DOHH2 (cell line): ENCODE measurements around the gene PRKCSH.
A peak's percentile ranks its signal among the peaks of the same experiment; 100 is the strongest.

Source experiments
- H3F3A ChIP-seq: fragments of 200-600 bp; sonication (generic), shearing (Covaris generic); 2 replicates; pipeline ENCODE4 v1.6.0; 2016; ENCODE audit warnings: antibody characterized with exemption, mild to moderate bottlenecking; ENCODE audit not compliant: control insufficient read depth, insufficient read depth
- H3K27ac ChIP-seq: fragments of 200-600 bp; sonication (generic); 2 replicates; pipeline ENCODE4 v1.5.1; 2014; ENCODE audit warnings: low read depth, mild to moderate bottlenecking, low read length, moderate library complexity
- H3K27me3 ChIP-seq: fragments of 200-600 bp; sonication (generic); 2 replicates; pipeline ENCODE4 v1.6.1; 2014; ENCODE audit warnings: mild to moderate bottlenecking, low read length, mixed read lengths; ENCODE audit not compliant: control insufficient read depth
- H3K36me3 ChIP-seq: fragments of 200-600 bp; sonication (generic); 2 replicates; pipeline ENCODE4 v1.6.1; 2014; ENCODE audit warnings: mild to moderate bottlenecking, low read length, moderate library complexity, mixed read lengths; ENCODE audit not compliant: control insufficient read depth
- H3K4me1 ChIP-seq: fragments of 200-600 bp; sonication (generic); 2 replicates; pipeline ENCODE4 v1.6.1; 2014; ENCODE audit warnings: mild to moderate bottlenecking, low read length, mixed read lengths; ENCODE audit not compliant: control insufficient read depth
- H3K4me2 ChIP-seq: fragments of 200-600 bp; sonication (generic); 2 replicates; pipeline ENCODE4 v1.6.0; 2014; ENCODE audit warnings: mild to moderate bottlenecking, low read length, moderate library complexity
- H3K4me3 ChIP-seq: fragments of 200-600 bp; sonication (generic); 2 replicates; pipeline ENCODE4 v1.5.1; 2014; ENCODE audit warnings: mild to moderate bottlenecking, low read length, mixed read lengths
- H3K79me2 ChIP-seq: fragments of 200-600 bp; sonication (generic); 2 replicates; pipeline ENCODE4 v1.6.1; 2014; ENCODE audit warnings: mild to moderate bottlenecking, low read length, mixed read lengths; ENCODE audit not compliant: control insufficient read depth
- H3K9me2 ChIP-seq: fragments of 200-600 bp; sonication (generic); replicated peaks from 2 replicates; pipeline ENCODE4 v1.6.1; 2014; ENCODE audit warnings: mild to moderate bottlenecking, low read length, mixed read lengths; ENCODE audit not compliant: control insufficient read depth
- H3K9me3 ChIP-seq: fragments of 200-600 bp; sonication (generic); 2 replicates; pipeline ENCODE4 v1.6.1; 2014; ENCODE audit warnings: antibody characterized with exemption, low read length, mixed read lengths; ENCODE audit not compliant: control insufficient read depth, insufficient read depth
- H4K20me1 ChIP-seq: fragments of 200-600 bp; sonication (generic); 2 replicates; pipeline ENCODE4 v1.6.0; 2014; ENCODE audit warnings: low read depth, mild to moderate bottlenecking, antibody characterized with exemption, low read length, moderate library complexity; ENCODE audit not compliant: control insufficient read depth, insufficient read depth
- EZH2phosphoT487 ChIP-seq: fragments of 200-600 bp; sonication (generic); IDR thresholded peaks from 2 replicates; pipeline ENCODE4 v1.6.1; 2017; ENCODE audit warnings: borderline replicate concordance, mild to moderate bottlenecking, antibody characterized with exemption, low read length, moderate library complexity, mixed read lengths
- TF ChIP-seq, protein P1 (sequence below): fragments of 200-600 bp; sonication (generic); IDR thresholded peaks from one replicate; pipeline ENCODE4 v1.5.1; 2014; ENCODE audit warnings: antibody characterized with exemption, mild to moderate bottlenecking, low read depth, low read length; ENCODE audit not compliant: poor library complexity, severe bottlenecking

The PRKCSH gene, protein sequence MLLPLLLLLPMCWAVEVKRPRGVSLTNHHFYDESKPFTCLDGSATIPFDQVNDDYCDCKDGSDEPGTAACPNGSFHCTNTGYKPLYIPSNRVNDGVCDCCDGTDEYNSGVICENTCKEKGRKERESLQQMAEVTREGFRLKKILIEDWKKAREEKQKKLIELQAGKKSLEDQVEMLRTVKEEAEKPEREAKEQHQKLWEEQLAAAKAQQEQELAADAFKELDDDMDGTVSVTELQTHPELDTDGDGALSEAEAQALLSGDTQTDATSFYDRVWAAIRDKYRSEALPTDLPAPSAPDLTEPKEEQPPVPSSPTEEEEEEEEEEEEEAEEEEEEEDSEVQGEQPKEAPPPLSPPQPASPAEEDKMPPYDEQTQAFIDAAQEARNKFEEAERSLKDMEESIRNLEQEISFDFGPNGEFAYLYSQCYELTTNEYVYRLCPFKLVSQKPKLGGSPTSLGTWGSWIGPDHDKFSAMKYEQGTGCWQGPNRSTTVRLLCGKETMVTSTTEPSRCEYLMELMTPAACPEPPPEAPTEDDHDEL

DNA sequence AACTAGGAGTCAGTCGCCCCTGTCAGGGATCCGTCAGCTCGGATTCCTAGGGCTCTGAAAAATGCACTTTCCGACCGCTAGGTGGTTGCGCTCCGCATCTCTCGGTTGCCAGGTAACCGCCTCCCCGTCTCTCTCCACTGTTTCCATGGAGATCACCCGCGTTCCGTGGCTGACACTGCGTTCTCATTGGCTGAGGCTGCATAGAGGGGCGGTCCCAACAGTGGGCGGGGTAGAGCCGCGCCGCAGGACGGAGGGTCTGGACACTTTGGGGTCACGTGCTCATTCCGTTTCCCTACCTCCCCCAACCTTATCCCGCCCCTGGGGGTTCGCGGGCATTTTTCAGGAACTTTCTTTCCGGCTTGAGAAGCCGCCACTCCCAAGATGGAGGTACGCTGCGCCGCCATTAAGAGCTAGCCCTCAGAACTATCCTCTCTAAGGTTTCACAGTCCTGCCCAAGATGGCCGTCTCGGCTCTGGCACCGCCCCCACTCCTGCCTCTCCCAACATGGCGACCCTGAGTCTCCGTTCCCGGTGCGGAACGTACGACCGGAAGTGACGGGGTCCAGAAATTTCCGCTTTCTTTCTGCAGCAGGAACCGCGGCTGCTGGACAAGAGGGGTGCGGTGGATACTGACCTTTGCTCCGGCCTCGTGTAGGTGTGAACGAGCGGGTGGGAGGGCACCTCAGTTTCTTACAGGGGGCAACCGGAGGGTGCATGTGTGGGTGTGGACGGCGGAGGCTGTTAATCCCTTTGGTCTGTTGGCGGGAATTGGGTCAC lies at the start of gene PRKCSH, which contains the start of gene ODAD3:
TSS of gene PRKCSH (plus strand) at position 579 of the 776 bp plus-strand sequence. CDS start 483 bp downstream, outside the sequence.
TSS of gene ODAD3 (minus strand) at position 65 of the 776 bp plus-strand sequence. CDS start 105 bp downstream, outside the sequence.
- peaks cover 20% of the 10 kb centered on the region for H3K4me1 ChIP-seq
- no peaks in the 10 kb centered on the region for H4K20me1 ChIP-seq
- H3K27me3 ChIP-seq: no peaks in the 10 kb centered on the region
- H3K9me3 ChIP-seq: no peaks in the 10 kb centered on the region
- TF ChIP-seq, protein P1, sequence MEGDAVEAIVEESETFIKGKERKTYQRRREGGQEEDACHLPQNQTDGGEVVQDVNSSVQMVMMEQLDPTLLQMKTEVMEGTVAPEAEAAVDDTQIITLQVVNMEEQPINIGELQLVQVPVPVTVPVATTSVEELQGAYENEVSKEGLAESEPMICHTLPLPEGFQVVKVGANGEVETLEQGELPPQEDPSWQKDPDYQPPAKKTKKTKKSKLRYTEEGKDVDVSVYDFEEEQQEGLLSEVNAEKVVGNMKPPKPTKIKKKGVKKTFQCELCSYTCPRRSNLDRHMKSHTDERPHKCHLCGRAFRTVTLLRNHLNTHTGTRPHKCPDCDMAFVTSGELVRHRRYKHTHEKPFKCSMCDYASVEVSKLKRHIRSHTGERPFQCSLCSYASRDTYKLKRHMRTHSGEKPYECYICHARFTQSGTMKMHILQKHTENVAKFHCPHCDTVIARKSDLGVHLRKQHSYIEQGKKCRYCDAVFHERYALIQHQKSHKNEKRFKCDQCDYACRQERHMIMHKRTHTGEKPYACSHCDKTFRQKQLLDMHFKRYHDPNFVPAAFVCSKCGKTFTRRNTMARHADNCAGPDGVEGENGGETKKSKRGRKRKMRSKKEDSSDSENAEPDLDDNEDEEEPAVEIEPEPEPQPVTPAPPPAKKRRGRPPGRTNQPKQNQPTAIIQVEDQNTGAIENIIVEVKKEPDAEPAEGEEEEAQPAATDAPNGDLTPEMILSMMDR: peak; percentile 92
- no peak for TF ChIP-seq EZH2phosphoT487
- H3K36me3 ChIP-seq: peaks cover 37% of the 10 kb centered on the region
- peak within 1 kb of the TSS; percentile 93 for H3K4me3 ChIP-seq
- H3K79me2 ChIP-seq: peaks cover 22% of the 10 kb centered on the region
- peak within 1 kb of the TSS; percentile 25 for H3K27ac ChIP-seq
- H3K9me2 ChIP-seq: no peaks in the 10 kb centered on the region
- peak within 1 kb of the TSS; percentile 97 for H3K4me2 ChIP-seq
- no peaks in the 10 kb centered on the region for H3F3A ChIP-seq

DNA sequence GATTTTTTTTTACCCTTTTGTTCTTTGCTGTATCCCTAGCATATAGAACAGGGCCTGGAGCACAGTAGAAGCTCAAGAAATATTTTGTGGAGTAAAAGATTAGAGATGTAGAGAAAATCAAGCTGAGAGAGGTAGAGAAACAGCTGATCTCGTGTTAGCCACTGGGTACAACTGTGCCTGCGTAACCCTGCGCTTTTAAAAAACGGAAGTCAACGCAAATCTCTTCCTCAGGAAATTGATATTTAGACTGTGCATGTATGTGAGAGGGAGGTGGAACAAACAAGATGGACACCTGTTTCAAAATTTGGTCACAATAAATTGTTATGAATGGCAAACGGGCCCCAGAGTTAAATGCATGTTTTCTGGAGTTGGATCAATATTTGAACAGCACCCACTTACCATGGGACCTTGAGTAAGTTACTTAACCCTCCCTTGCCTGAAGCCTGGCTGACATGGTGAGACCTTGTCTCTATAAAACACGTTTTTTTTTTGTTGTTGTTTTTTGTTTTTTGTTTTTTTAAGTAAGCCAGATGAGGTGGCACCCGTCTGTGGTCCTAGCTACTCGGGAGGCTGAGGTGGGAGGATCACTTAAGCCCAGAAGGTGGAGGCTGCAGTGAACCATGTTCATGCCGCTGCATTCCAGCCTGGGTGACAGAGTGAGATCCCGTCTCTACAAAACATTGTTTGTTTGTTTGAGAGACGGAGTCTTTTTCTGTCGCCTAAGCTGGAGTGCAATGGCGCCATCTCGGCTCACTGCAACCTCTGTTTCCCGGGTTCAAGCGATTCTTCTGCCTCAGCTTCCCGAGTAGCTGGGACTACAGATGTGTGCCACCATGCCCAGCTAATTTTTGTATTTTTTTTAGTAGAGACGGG lies 48.0 kb upstream of the PRKCSH start:
- peak overlapping the region; percentile 74 for H3K4me2 ChIP-seq
- peaks cover 39% of the 10 kb centered on the region for H3K4me1 ChIP-seq
- peak overlapping the region; percentile 57 for H3K27ac ChIP-seq
- no peaks in the 10 kb centered on the region for H3K9me2 ChIP-seq
- H3F3A ChIP-seq: no peaks in the 10 kb centered on the region
- H3K27me3 ChIP-seq: peaks cover 6% of the 10 kb centered on the region; the same call in 1 of the 2 replicates
- no peaks in the 10 kb centered on the region for H3K36me3 ChIP-seq
- H3K79me2 ChIP-seq: no peaks in the 10 kb centered on the region
- H3K9me3 ChIP-seq: peaks cover 3% of the 10 kb centered on the region; the same call in 1 of the 2 replicates
- TF ChIP-seq EZH2phosphoT487: no peak
- TF ChIP-seq, protein P1: no peak
- H4K20me1 ChIP-seq: no peaks in the 10 kb centered on the region
- peak overlapping the region; percentile 61 for H3K4me3 ChIP-seq

DNA sequence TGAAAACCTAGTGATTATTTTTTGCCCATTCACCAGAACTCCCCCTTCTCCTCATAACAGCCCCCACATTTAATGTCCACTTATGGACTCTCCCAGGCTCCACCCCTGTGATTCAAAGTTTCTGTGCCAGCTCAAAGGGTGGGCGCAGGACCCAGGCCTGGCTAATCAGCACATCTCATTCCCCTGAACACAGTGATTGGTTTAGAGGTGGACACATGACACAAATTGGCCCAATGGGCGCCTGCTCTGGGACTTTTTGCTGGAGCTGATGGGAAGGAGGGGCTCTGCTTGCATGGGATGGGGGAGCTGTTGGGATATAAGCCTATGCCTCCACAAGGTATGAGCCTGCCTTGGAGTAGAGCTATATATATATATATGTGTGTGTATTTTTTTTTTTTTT lies 45.1 kb upstream of the PRKCSH start:
- no peaks in the 10 kb centered on the region for H4K20me1 ChIP-seq
- no peak overlapping the region for H3K4me2 ChIP-seq
- H3K36me3 ChIP-seq: no peaks in the 10 kb centered on the region
- H3K79me2 ChIP-seq: no peaks in the 10 kb centered on the region
- no peaks in the 10 kb centered on the region for H3K9me2 ChIP-seq
- no peaks in the 10 kb centered on the region; the same call in 1 of the 2 replicates for H3K27me3 ChIP-seq
- H3K9me3 ChIP-seq: peaks cover 3% of the 10 kb centered on the region; the same call in 1 of the 2 replicates
- H3K4me1 ChIP-seq: peaks cover 19% of the 10 kb centered on the region
- H3F3A ChIP-seq: no peaks in the 10 kb centered on the region
- no peak overlapping the region for H3K4me3 ChIP-seq
- TF ChIP-seq EZH2phosphoT487: no peak
- TF ChIP-seq, protein P1: no peak
- H3K27ac ChIP-seq: no peak overlapping the region
